Measurements from ENCODE around the gene ABCA1. TPM values are rescaled to one million over a fixed set of nuclear protein-coding genes. Genes with fewer than 3 reads are reported as not detected.

Gene ABCA1
- total and polyA plus RNA-seq, 10 of the 15 experiments (the other 5 are each of a cell fraction or from before 2014, with no cell fraction given) = 0.01 to 0.56 (median 0.16) TPM

DNA sequence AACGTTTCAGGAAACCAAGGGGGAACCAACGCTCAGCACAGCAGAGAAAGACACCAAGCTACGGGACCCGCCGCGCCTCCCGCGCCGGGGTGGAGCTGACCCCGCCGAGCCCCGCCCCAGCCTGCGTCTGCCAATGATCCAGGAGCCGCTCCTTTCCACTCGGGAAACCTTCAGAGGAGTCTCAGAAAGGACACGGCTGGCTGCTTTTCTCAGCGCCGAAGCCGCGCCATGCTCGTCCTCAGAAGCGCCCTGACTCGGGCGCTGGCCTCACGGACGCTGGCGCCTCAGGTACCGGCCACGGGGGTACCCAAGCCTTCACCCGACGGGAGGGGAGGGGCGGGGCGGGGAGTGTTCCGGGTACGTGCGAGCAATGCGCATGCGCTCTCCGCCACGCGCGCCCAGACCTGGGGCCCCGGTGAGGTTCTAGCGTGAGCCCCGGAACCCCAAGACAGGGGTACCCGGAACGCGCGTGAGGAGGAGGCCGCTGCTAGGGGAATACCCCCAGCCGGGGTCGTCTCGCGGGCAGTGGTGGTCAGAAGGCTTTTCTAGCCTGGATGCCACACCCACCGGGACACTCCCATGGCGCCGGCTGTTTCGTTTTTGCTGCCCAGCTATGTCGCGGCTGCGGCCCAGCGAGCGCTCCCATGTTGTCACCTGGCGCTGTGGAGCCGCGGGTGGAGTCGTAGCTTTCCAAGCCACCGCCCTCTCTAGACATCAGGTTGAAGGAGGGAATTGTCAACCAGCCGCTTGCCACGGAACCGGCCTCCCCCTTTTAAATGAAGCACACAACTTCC is 180.2 kb downstream of the ABCA1 start, which contains the start of gene NIPSNAP3A (continued):
- TF ChIP-seq IKZF1 (conservative IDR thresholded peaks at IDR 0.05) (peak; percentile 86), STAT1 (conservative IDR thresholded peaks at IDR 0.05) (no peak), BHLHE40 (IDR thresholded peaks at IDR 0.05; ENCODE audit: borderline replicate concordance in 1 of 2, low read depth in 2 of 2, low read length in 1 of 2) (peak; percentile 48 to 84; a peak in 2 of 4 replicates), CBFB (IDR thresholded peaks at IDR 0.05; ENCODE audit: low read depth) (peak; percentile 16; the same call in 1 of the 2 replicates), IKZF2 (IDR thresholded peaks at IDR 0.05) (peak; percentile 39 to 43; a peak in 1 of 4 replicates), ASH2L (IDR thresholded peaks at IDR 0.05; ENCODE audit: borderline replicate concordance, low read depth) (peak; percentile 87; the same call in 1 of the 2 replicates), NFIC (IDR thresholded peaks at IDR 0.05; ENCODE audit: low read depth, low read length) (peak; percentile 10; the same call in 1 of the 2 replicates), TCF3 (IDR thresholded peaks at IDR 0.05; ENCODE audit: borderline replicate concordance, insufficient read depth, low read depth, low read length) (0 out of 2 replicates have a peak, but pooled peaks have one; percentile 51), CHD2 (IDR thresholded peaks at IDR 0.05; ENCODE audit: borderline replicate concordance, low read depth, low read length) (no peak), MXI1 (IDR thresholded peaks at IDR 0.05; ENCODE audit: low read depth, low read length) (peak; percentile 84), HDGF (IDR thresholded peaks at IDR 0.05) (peak; percentile 51; the same call in 1 of the 2 replicates), RB1 (IDR thresholded peaks at IDR 0.05; ENCODE audit: borderline replicate concordance) (0 out of 2 replicates have a peak, but pooled peaks have one; percentile 35), CREM (IDR thresholded peaks at IDR 0.05; ENCODE audit: low read depth) (peak; percentile 49; the same call in 1 of the 2 replicates), SUPT20H (IDR thresholded peaks at IDR 0.05; ENCODE audit: borderline replicate concordance, control insufficient read depth, low read depth, low read length) (no peak), NR2C1 (IDR thresholded peaks at IDR 0.05) (peak; percentile 86), PAX5 (IDR thresholded peaks at IDR 0.05; ENCODE audit: borderline replicate concordance, low read depth, low read length) (0 out of 2 replicates have a peak, but pooled peaks have one; percentile 62), TAF1 (IDR thresholded peaks at IDR 0.05; ENCODE audit: borderline replicate concordance, low read depth, low read length) (peak; percentile 79; the same call in 1 of the 2 replicates), SIN3A (IDR thresholded peaks at IDR 0.05; ENCODE audit: low read depth, low read length) (peak; percentile 75; the same call in 1 of the 2 replicates), NR2F1 (conservative IDR thresholded peaks at IDR 0.05) (peak; percentile 63)
- TF ChIP-seq, protein P1, sequence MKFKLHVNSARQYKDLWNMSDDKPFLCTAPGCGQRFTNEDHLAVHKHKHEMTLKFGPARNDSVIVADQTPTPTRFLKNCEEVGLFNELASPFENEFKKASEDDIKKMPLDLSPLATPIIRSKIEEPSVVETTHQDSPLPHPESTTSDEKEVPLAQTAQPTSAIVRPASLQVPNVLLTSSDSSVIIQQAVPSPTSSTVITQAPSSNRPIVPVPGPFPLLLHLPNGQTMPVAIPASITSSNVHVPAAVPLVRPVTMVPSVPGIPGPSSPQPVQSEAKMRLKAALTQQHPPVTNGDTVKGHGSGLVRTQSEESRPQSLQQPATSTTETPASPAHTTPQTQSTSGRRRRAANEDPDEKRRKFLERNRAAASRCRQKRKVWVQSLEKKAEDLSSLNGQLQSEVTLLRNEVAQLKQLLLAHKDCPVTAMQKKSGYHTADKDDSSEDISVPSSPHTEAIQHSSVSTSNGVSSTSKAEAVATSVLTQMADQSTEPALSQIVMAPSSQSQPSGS (IDR thresholded peaks at IDR 0.05; ENCODE audit: low read length) = no peak
- TF ChIP-seq, protein P2, sequence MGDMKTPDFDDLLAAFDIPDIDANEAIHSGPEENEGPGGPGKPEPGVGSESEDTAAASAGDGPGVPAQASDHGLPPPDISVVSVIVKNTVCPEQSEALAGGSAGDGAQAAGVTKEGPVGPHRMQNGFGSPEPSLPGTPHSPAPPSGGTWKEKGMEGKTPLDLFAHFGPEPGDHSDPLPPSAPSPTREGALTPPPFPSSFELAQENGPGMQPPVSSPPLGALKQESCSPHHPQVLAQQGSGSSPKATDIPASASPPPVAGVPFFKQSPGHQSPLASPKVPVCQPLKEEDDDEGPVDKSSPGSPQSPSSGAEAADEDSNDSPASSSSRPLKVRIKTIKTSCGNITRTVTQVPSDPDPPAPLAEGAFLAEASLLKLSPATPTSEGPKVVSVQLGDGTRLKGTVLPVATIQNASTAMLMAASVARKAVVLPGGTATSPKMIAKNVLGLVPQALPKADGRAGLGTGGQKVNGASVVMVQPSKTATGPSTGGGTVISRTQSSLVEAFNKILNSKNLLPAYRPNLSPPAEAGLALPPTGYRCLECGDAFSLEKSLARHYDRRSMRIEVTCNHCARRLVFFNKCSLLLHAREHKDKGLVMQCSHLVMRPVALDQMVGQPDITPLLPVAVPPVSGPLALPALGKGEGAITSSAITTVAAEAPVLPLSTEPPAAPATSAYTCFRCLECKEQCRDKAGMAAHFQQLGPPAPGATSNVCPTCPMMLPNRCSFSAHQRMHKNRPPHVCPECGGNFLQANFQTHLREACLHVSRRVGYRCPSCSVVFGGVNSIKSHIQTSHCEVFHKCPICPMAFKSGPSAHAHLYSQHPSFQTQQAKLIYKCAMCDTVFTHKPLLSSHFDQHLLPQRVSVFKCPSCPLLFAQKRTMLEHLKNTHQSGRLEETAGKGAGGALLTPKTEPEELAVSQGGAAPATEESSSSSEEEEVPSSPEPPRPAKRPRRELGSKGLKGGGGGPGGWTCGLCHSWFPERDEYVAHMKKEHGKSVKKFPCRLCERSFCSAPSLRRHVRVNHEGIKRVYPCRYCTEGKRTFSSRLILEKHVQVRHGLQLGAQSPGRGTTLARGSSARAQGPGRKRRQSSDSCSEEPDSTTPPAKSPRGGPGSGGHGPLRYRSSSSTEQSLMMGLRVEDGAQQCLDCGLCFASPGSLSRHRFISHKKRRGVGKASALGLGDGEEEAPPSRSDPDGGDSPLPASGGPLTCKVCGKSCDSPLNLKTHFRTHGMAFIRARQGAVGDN (IDR thresholded peaks at IDR 0.05) = peak; percentile 69
- TF ChIP-seq, protein P3, sequence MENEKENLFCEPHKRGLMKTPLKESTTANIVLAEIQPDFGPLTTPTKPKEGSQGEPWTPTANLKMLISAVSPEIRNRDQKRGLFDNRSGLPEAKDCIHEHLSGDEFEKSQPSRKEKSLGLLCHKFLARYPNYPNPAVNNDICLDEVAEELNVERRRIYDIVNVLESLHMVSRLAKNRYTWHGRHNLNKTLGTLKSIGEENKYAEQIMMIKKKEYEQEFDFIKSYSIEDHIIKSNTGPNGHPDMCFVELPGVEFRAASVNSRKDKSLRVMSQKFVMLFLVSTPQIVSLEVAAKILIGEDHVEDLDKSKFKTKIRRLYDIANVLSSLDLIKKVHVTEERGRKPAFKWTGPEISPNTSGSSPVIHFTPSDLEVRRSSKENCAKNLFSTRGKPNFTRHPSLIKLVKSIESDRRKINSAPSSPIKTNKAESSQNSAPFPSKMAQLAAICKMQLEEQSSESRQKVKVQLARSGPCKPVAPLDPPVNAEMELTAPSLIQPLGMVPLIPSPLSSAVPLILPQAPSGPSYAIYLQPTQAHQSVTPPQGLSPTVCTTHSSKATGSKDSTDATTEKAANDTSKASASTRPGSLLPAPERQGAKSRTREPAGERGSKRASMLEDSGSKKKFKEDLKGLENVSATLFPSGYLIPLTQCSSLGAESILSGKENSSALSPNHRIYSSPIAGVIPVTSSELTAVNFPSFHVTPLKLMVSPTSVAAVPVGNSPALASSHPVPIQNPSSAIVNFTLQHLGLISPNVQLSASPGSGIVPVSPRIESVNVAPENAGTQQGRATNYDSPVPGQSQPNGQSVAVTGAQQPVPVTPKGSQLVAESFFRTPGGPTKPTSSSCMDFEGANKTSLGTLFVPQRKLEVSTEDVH (IDR thresholded peaks at IDR 0.05; ENCODE audit: low read depth, partially characterized antibody) = no peak
